Measurements from ENCODE around the gene ARHGAP11A.
"Not testable (repeated sequence)": the region's sequence is repeated elsewhere in the genome, so short reads cannot be mapped to it uniquely, and the experiment has no call there.

DNA sequence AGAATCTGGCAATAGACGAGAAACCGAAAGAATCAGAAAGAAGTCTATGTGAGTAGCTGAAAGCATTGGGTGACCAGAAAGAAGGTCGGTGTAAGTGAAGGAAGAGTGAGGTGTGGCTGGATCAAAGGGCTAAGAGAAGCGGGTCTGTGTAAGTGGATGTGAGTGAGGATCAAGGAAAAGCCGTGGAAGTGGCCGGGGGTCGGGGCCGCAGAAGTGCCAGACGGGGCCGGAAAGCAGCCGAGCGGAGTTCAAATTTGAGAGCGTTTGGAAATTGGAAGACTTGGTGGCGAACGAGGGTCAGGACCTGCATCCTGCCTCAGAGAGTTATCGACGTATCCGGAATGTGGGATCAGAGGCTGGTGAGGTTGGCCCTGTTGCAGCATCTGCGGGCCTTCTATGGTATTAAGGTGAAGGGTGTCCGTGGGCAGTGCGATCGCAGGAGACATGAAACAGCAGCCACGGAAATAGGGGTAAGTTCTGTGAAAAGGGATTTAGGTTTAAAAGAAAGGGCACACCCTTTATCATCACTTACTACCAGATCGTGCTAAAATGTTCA is 645 bp downstream of the ARHGAP11A start:
- not testable (repeated sequence) for TF ChIP-seq CTCF, EP300, POLR2A (IDR thresholded peaks at IDR 0.05)
